Stimulated activated CD4-positive, alpha-beta T cell treated with anti-CD3 and anti-CD28 coated beads, Interleukin-2, amount 100 ng/mL, for 4 hours (primary cell): ENCODE results near the gene PLAA.

Experiments
- DNase-seq: peaks from one replicate; pipeline ENCODE4 v3.0.0-alpha.2; 2020; ENCODE audit warnings: low read depth

The PLAA gene

DNA sequence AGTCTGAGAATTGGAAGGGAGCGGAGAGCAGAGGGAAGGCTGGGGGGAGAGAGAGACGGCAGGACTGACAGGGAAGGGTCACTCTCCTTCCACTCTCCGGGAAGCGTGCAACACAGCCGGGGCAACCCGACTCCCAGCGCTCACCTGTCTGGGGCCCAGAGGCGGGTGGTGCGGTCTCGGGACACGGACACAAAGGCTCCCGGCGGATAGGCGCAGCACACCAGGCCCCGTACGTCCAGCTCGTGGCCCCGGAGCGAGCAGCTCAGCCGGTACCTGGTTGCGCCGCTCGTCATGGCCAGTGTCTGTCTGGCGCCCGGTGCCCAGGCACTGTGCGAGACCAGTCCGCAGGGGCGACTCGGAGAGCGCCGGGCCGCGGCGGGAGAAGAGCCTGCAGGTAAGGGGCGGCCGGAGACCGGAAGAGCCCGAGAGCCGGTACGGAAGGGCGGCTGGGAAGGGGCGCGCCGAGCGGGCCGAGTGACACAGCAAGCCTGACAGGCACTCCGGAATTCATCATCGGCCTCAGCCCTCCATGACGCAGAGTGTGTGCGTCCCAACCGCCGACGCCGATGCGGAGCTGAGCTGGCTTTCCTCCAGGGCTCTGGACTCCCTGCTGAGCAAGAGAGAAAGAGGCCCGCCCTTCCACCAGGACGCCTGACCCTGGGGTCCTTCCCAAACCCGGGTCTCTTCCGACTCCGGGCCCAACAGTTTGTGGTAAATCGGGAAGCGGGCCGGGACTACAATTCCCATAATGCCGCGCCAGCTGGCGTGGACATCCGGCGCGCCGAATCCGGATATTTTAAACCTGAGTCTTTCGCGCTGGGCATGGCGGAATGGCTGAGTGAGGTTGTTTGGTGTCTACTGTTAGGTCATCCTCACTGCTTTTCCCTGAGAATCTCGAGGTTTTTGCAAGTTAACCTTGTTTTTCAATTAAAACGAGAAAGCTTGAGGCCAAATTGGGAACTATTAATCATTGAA is at the start of gene PLAA:
Gene PLAA (minus strand): TSS at position 490 of the 975 bp plus-strand sequence. CDS start 197 bp downstream, at position 293.
- peak; percentile 78 for DNase-seq

DNA sequence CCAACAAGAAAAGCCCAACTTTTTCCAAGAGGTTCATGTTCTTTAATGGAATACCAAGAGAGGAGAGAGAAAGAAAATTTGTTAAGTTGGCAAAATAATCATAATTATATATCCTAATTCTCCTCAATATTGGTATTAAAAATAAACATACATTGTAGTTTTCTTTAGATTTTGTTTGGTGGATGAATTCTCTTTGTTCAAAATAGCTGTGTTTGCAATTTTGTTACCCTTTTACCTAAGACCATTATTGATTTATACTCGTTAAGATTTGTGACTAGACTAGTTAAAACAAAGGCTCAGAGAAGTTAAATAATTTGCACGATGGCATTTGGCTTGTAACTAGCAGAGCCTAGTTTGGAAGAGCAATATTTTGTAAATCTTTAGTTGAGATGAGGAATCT is 48.8 kb upstream of the PLAA start:
- DNase-seq: no peak

DNA sequence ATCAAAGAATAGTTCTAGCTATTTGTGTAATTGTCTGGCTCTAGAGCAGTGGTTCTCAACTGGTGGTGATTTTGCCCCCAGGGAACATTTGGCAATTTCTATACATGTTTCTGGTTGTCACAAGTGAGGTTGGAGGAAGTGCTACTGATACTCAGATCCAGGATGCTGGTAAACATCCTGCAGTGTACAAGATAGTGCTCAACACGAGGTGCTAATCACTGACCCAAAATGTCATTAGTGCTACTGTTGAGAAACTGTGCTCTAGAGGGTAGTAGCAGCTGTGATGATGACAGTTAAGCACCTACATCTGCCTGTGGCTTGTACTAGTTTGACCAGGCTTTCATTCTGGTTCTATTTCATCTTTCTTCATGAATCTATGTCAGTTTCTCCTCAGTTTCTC is 36.3 kb upstream of the PLAA start:
- no peak for DNase-seq

DNA sequence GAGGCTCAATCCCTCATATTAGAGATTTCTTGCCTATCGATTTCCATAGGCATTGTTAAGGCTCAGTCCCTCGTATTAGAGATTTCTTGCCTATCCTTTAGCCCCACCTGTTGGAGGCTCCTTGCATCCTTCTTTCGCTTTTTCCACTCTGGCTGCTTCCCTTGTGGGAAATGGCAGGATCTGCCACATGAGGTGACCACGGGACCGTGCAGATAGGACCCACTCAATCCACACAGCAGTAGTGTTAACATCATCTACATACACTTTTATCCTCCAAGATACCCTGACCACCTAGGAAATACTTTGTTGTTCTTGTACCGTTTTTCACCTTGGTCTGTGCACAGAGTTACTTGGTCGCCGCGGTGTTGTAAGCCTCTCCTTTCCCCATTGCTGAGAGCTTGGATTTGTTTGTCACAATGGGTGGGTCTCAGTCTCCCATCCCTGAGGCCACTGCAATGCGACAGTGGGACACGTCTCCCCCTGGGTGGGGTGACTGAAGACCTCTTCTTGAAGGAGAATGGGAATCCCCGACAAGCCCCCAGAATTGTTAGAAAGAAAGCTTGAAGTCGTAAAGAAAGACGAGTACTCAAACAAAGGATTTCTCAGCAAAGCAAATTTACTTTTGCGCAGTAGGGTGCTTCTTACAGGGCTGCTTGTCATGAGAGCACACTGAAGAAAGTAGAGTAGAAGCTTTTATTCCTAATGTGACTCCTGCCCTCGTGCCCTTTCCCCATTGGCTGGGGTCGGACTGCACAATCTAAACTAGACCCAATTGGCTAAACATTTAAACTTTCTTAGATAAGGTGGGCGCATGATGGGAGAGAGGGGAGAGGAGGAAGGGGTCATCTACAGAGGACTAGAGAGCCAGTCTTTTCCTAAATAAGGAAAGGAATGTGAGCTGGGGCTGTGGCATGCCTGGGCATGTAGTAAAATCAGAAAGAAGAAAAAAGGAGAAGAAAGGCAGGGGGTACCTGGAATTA is 29.0 kb upstream of the PLAA start:
- DNase-seq: no peak

GRCh38 chr9:26974927-26975326 is 27.9 kb upstream of the PLAA start:
- DNase-seq: no peak

DNA sequence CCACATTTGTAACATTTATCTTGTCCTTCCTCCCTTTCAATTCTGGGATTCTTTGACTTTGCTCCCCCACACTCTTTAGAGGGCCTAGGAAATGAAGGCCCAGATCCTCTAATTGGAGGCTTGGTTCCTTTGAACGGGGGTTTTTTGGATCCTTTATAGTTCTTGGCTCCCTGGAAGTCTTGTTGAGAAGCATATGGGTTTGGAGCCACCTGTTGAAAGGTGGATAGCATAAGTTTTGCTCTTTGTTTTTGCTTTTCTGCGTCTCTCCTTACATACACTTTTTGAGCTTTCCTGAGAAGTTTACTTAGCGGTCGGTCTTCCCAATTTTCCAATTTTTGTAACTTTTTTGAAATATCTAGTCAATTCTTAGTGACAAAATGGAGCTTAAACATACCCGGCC is 26.9 kb upstream of the PLAA start:
- no peak for DNase-seq

- DNase-seq: no peak
Measured at GRCh38 chr9:26971721-26972120, 24.7 kb upstream of the PLAA start.

GRCh38 chr9:26956860-26957233 is 9.8 kb upstream of the PLAA start:
- DNase-seq: no peak

DNA sequence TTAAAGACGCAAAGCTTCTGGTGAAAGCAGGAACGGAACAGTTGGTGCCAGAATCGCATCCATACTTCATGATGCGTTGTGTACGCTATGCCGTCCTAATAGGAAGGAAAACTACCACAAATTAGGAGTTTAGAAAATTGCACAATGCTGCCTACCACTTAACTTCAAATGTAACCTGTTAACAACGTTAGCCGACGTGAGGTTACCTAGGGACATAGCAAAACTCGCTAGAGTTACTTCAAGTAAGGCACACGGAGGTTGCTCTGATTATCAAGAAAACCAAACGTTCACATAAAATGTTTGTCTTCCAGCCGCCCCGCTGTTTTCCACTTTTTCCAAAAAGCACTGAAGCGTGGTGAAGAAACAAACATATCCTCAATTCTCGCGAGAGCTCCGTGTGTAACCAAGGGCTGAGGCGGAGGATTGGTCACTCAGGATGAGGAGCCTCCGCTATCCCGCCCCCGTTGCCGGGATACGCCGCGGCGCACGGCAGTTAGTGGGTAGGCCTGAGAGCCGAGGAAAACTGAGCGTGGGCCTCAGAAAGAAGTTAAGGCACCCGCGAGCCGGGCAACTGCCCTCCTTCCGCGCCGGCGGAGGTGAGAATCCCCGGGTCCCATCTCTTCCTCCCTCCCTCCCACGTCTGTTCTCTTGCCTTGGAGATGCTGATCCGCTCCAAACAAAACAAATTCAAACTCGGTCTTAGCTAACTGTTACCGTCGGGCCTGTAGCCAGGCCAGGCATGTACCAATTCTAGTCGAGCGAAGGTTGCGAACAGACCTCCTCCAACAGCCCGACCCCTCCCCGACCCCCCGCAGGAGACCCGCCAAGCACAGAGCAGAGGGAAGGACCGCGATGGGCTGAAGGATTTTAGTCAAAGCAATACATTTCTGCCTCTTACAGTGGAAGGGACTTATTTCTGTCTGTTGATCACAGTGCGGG is 9.1 kb upstream of the PLAA start, which contains the start of gene IFT74:
Gene IFT74 (plus strand): TSS at position 492 of the 939 bp plus-strand sequence. CDS start 5,556 bp downstream, outside the sequence.
- peak; percentile 88 for DNase-seq

GRCh38 chr9:26955222-26955903 is 8.3 kb upstream of the PLAA start:
- no peak for DNase-seq

DNA sequence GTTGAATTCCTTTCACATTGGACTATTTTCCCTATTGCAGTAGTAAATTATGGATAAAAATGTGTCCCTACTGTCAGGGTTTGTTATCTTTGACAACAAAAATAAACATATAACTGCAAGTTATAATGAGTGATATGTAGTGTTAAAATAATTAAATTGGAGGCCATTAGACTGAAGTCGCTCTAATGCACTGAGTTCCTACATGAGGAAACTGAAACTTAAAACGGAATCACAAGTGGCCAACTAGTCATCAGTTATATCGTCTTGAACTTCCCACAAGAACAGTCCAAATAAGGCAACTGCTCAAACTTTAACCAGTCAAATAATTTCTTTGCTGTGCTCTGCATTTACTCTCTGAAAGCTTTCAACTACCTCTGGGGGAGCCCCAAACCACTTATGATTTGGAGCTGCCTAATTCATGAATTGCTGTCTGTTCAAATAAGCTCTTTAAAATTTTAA is 7.0 kb upstream of the PLAA start:
- DNase-seq: no peak

DNA sequence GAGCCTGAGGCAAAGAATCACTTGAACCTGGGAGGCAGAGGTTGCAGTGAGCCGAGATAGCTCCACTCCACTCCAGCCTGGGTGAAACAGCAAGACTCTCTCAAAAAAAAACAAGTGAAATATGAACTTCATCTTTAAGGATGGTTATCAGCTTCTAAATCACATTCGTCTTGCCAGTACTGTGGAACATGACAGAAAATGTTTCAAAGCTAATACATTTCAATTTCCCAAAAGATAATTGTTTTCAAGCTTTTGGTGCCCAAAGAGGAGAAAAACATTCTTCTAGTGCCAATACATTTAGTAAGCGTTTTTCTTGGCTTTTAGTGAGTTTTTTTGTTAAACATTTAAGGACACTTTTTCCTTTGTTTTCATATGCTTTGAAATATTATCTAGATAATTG is 4.8 kb upstream of the PLAA start:
- no peak for DNase-seq

DNA sequence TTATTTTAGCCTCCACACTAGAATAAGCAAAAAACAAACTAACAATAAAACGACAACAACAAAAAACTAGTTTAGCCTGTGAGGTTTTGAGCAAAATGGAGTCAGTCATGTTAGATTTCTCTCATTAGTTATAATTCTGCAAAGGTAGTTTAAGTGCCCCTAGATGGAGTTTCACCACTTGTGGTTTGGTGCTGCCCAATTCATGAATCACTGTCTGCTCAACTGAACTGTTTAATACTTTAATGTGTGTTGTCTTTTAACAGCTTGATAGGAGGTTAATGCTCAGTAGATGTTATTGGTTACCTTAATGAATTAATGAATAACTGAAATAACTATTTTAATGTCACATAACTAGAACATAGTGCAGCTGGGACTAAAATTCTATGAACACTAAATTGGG is 3.5 kb upstream of the PLAA start:
- DNase-seq: no peak

GRCh38 chr9:26949637-26950069 is 2.6 kb upstream of the PLAA start:
- DNase-seq: no peak

- DNase-seq: no peak
Measured at GRCh38 chr9:26947736-26948135, 694 bp upstream of the PLAA start.

DNA sequence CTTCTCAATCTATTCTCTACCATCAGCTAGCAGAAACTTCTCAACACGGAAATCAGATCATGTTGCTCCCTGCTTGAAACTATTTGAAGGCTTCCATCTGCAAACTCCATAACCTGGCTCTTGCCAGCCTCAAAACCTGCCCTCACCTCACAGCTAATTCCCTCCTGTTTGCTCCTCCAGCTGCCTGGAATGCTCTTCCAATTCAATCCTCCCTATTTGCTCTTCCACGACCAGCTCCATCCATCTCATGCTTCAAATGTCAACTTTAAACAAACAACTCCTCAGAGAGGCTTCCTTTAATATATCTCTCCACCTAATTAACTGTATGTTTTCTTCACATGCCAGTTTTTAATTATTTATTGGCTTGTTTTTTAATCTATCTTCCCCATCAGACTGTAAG is 1.5 kb downstream of the PLAA start:
- no peak for DNase-seq

DNA sequence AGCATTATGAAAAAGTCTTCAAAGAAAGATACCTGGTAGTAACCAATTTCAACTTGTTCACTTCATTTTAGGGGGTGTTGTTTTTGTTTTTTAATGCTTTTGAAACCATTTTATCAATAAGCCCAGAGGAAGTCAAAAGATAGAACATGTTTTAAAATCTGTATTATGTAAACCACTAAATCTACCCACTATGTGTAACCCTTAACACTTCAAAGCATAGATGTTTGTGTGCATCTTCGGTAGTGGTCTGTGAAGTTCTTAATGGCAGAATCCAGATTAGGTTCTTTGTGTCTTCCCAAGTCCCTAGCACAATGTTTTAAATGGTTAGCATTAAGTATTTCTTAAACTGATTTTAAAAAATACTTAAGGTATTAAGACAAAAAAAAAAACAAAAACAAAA is 6.3 kb downstream of the PLAA start:
- DNase-seq: no peak

DNA sequence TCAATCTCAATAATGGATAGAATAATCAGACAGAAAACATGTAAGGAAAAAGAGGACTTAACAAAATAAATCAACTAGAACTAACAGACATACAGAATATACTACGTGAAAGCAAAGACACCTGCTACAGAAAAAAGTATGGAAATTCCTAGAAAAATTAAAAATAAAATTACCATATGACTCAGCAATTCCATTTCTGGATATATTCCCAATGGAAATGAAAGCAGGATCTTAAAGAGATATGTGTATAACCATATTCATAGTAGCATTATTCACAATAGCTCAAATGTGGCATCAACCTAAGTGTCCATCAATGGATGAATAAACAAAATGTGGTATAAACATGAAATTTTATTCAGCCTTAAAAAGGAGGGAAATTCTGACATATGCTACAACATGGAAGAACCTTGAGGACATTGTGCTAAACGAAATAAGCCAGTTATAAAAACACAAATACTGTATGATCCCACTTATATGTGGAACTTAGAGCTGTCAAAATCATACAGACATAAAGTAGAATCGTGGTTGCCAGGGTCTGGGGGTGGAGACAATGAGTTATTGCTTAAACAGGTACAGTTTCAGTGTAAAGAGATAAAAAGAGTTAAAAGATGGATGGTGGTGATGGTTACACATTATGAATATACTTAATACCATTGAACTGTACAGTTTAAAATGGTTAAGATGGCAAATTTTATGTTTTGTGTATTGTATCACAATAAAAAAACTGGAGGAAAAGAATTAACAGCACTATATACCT is 6.9 kb downstream of the PLAA start:
- DNase-seq: no peak

- DNase-seq: no peak
Measured at GRCh38 chr9:26937816-26938371, 9.1 kb downstream of the PLAA start.

DNA sequence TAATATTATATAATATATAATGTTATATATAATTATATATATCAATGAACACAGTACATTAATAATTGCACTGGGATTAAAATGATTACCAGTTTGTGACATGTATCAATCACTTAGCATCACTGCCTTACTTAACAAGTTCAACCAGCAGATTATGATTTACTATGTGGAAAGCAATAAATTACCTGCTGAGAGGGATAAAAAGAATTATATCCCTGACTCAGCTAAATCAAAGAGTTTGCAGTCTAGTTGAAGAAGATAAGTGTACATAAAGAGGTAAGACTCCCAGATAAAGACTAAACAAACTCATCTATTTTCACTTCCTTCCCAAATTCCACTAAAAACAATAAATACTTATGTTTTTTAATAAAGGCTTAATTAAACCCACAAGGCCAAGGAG is 11.2 kb downstream of the PLAA start:
- no peak for DNase-seq
